BLaER1 (cell line): ENCODE measurements around the gene TLCD2.

Experiments
- H3K27ac ChIP-seq: shearing (Covaris generic); formaldehyde crosslinking; 2 replicates; pipeline ENCODE4 v1.8.1; 2022
- H3K27me3 ChIP-seq: shearing (Covaris generic); formaldehyde crosslinking; 2 replicates; pipeline ENCODE4 v1.8.1; 2022
- H3K36me3 ChIP-seq: shearing (Covaris generic); formaldehyde crosslinking; 2 replicates; pipeline ENCODE4 v1.8.1; 2022
- H3K4me1 ChIP-seq: shearing (Covaris generic); formaldehyde crosslinking; 2 replicates; pipeline ENCODE4 v1.8.1; 2022
- H3K4me2 ChIP-seq: shearing (Covaris generic); formaldehyde crosslinking; 2 replicates; pipeline ENCODE4 v1.8.1; 2022
- H3K4me3 ChIP-seq: shearing (Covaris generic); formaldehyde crosslinking; 2 replicates; pipeline ENCODE4 v1.8.1; 2022
- H3K9ac ChIP-seq: shearing (Covaris generic); formaldehyde crosslinking; 2 replicates; pipeline ENCODE4 v1.8.1; 2022
- H3K9me3 ChIP-seq: shearing (Covaris generic); formaldehyde crosslinking; 2 replicates; pipeline ENCODE4 v1.8.1; 2022
- H4K20me1 ChIP-seq: shearing (Covaris generic); formaldehyde crosslinking; 2 replicates; pipeline ENCODE4 v1.8.1; 2022
- Cebpa-rat ChIP-seq: shearing (Covaris generic); IDR thresholded peaks from 2 replicates; pipeline ENCODE4 v1.8.1; 2022

The TLCD2 gene

DNA sequence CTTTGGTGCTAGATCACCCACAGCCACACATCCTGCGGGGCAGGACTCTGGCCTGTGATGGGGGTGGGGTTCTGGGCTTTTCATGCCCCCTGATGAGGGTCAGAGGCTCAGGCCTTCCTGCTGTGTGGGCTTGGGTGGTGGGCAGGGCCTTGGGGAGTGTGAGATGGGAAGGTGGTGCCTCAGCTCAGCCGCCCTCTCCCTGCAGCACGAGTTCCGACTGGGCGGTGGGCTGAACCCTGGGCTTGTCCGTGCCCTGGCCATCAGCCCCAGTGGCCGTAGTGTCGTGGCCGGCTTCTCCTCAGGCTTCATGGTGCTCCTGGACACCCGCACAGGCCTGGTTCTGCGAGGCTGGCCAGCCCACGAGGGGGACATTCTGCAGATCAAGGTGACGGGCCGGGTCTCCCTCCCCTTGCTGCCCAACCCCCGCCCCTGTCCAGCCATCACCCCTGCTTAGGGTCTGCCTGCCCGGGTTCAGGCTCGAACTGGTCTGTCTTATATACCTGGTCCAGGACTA is 25.7 kb upstream of the TLCD2 start:
- H3K9ac ChIP-seq: 0 out of 2 replicates have a peak overlapping the region, but pooled peaks have one; percentile 15
- no peaks in the 10 kb centered on the region for H3K9me3 ChIP-seq

DNA sequence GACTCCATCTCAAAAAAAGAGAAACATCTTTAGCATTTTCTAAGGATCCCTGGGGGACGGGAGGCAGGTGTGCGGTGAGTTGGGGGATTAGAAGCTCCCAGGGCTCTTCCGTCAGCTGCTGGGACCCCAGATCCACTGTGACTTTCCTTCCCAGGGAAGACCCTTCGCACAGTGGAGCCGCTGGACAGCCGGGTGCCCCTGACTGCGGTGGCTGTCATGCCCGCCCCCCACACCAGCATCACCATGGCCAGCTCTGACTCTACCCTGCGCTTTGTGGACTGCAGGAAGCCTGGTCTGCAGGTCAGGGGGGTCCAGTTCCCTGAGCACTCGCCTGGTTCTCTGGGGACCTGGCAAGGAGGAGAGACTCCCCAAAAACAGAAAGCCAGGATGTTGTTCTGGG is 25.2 kb upstream of the TLCD2 start:
- Histone ChIP-seq H3K4me1 (peaks cover 65% of the 10 kb centered on the region), H3K9me3 (no peaks in the 10 kb centered on the region), H3K4me3 (no peak overlapping the region), H3K9ac (0 out of 2 replicates have a peak overlapping the region, but pooled peaks have one; percentile 15), H4K20me1 (no peaks in the 10 kb centered on the region), H3K4me2 (peak overlapping the region; percentile 34), H3K27ac (peak overlapping the region; percentile 16), H3K36me3 (peaks cover 53% of the 10 kb centered on the region), H3K27me3 (no peaks in the 10 kb centered on the region)
- no peak for TF ChIP-seq Cebpa-rat

More for the DNA sequence above, 25.7 kb upstream of the TLCD2 start:
- Histone ChIP-seq H3K4me2 (peak overlapping the region; percentile 34), H3K27me3 (no peaks in the 10 kb centered on the region), H3K36me3 (peaks cover 48% of the 10 kb centered on the region), H4K20me1 (no peaks in the 10 kb centered on the region), H3K4me1 (peaks cover 60% of the 10 kb centered on the region), H3K27ac (peak overlapping the region; percentile 16), H3K4me3 (no peak overlapping the region)
- no peak for TF ChIP-seq Cebpa-rat

DNA sequence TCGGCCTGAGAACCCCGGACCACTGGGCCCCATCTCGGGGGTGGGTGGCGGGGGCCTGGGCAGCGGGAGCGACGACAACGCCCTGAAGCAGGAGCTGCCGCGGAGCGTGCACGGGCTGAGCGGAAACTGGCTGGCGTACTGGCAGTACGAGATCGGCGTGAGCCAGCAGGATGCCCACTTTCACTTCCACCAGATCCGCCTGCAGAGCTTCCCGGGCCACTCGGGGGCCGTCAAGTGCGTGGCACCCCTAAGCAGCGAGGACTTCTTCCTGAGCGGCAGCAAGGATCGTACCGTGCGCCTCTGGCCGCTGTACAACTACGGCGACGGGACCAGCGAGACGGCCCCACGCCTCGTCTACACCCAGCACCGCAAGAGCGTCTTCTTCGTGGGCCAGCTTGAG is 23.6 kb upstream of the TLCD2 start:
- no peak overlapping the region for H3K9ac ChIP-seq
- no peaks in the 10 kb centered on the region for H3K9me3 ChIP-seq
- no peak overlapping the region for H3K4me3 ChIP-seq
- H3K27ac ChIP-seq: peak overlapping the region; percentile 44
- peaks cover 79% of the 10 kb centered on the region for H3K4me1 ChIP-seq
- peaks cover 58% of the 10 kb centered on the region for H3K36me3 ChIP-seq
- H4K20me1 ChIP-seq: no peaks in the 10 kb centered on the region
- H3K4me2 ChIP-seq: peak overlapping the region; percentile 75
- no peaks in the 10 kb centered on the region for H3K27me3 ChIP-seq
- no peak for TF ChIP-seq Cebpa-rat

DNA sequence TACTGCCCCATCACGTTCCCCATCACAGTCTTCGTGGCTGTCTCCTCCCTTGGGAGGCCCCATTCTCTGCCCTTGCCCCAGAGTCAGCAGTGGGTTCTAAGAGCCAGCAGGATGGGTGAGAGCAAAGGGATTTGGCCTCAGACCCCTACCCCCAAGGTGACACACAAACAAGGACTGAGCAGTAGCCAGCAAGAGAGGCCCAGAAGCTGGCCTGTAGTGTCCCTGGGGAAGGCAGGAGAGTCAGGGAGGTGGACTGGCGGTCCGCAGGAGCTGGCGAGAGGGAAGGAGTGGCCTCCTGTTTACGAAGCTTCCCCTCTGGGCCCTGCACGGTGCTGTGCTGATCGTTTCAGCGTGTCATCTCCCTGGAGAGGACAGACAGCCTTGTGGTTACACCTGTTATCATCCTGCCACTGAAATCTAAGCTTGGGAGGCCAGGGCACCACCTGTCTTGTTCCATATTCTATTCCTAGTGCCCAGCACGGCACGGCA is 22.7 kb upstream of the TLCD2 start:
- Histone ChIP-seq H3K36me3 (peaks cover 62% of the 10 kb centered on the region), H3K4me1 (peaks cover 88% of the 10 kb centered on the region), H3K4me3 (no peak overlapping the region), H3K27ac (peak overlapping the region; percentile 64), H3K9ac (0 out of 2 replicates have a peak overlapping the region, but pooled peaks have one; percentile 32), H3K27me3 (no peaks in the 10 kb centered on the region), H4K20me1 (no peaks in the 10 kb centered on the region), H3K9me3 (no peaks in the 10 kb centered on the region), H3K4me2 (peak overlapping the region; percentile 75)
- TF ChIP-seq Cebpa-rat: no peak

DNA sequence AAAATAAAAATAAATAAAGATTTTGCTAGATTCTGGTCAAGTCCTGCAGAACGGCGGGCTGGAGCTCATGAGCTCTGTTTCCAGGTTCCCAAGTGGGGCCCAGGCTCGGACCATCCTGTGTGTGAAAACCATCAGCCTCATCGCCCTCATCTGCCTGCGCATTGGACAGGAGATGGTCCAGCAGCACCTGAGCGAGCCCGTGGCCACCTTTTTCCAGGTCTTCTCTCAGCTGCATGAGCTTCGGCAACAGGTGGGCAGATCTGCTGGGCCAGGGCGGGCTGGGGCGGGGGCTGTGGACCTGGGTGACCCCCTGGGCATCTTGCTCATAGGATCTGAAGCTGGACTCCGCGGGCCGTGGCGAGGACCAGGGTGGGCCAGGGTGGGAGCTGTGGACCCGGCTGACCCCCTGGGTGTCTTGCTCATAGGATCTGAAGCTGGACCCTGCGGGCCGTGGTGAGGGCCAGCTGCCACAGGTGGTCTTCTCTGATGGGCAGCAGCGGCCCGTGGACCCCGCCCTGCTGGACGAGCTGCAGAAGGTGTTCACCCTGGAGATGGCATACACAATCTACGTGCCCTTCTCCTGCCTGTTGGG is 22.2 kb upstream of the TLCD2 start:
- no peak for TF ChIP-seq Cebpa-rat
- no peak overlapping the region for H3K4me3 ChIP-seq
- peaks cover 94% of the 10 kb centered on the region for H3K4me1 ChIP-seq
- H3K4me2 ChIP-seq: peak overlapping the region; percentile 75
- H3K27ac ChIP-seq: peak overlapping the region; percentile 64
- H3K9me3 ChIP-seq: no peaks in the 10 kb centered on the region
- H4K20me1 ChIP-seq: no peaks in the 10 kb centered on the region
- H3K27me3 ChIP-seq: no peaks in the 10 kb centered on the region
- H3K9ac ChIP-seq: 0 out of 2 replicates have a peak overlapping the region, but pooled peaks have one; percentile 32
- peaks cover 62% of the 10 kb centered on the region for H3K36me3 ChIP-seq

DNA sequence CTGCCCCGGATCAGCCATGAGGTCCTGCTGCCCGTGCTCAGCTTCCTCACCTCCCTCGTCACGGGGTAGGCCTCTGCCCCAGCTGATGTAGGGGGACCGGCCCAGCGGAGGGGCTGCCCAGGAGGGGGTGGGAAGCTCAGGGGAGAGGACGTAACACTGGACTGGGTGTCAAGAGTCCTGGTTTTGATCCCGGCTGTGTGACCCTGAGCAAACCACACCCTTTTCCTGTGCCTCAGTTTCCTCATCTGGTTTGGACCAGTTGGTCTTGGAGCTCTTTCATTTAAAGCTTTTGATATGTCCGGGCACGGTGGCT is 21.0 kb upstream of the TLCD2 start:
- H3K36me3 ChIP-seq: peaks cover 65% of the 10 kb centered on the region
- no peak for TF ChIP-seq Cebpa-rat

DNA sequence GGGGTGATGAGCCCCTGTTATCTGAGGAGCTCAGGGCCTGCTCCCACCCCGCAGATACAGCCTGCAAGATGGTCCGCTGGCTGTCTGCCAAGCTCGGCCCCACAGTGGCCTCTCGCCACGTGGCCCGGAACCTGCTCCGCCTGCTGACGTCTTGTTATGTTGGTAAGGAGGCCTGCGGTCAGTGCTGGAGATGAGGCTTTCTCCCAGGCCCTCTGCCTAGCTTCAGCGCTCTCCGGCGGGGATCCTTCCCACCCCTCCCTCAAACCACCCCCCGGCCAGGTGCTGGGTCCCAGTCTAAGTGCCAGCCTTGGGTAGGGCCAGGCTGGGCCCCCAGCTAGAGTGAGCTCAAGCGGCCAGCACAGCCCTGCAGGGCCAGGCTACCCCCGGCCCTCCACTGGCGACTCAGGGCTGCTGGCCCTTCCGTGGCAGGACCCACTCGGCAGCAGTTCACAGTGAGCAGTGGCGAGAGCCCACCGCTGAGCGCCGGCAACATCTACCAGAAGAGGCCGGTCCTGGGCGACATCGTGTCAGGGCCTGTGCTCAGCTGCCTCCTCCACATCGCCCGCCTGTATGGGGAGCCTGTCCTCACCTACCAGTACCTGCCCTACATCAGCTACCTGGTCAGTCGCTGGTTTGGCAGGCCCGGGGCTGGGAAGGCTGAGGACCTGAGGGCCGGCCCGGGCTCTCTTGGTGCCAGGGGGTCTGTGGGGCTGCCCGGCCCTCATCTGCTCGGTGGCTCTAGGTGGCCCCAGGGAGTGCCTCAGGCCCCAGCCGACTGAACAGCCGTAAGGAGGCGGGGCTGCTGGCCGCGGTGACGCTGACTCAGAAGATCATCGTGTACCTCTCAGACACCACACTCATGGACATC is 20.4 kb upstream of the TLCD2 start:
- H4K20me1 ChIP-seq: no peaks in the 10 kb centered on the region
- TF ChIP-seq Cebpa-rat: no peak
- peaks cover 67% of the 10 kb centered on the region for H3K36me3 ChIP-seq
- H3K27ac ChIP-seq: peak overlapping the region; percentile 35; the same call in 1 of the 2 replicates
- no peaks in the 10 kb centered on the region for H3K9me3 ChIP-seq
- H3K9ac ChIP-seq: no peak overlapping the region
- peaks cover 95% of the 10 kb centered on the region for H3K4me1 ChIP-seq
- H3K4me3 ChIP-seq: no peak overlapping the region
- no peaks in the 10 kb centered on the region for H3K27me3 ChIP-seq
- H3K4me2 ChIP-seq: no peak overlapping the region

More for the DNA sequence above, 21.0 kb upstream of the TLCD2 start:
- Histone ChIP-seq H3K9ac (no peak overlapping the region), H3K4me2 (no peak overlapping the region), H3K4me3 (no peak overlapping the region), H3K27me3 (no peaks in the 10 kb centered on the region), H4K20me1 (no peaks in the 10 kb centered on the region), H3K4me1 (peaks cover 95% of the 10 kb centered on the region), H3K9me3 (no peaks in the 10 kb centered on the region), H3K27ac (0 out of 2 replicates have a peak overlapping the region, but pooled peaks have one; percentile 35)

DNA sequence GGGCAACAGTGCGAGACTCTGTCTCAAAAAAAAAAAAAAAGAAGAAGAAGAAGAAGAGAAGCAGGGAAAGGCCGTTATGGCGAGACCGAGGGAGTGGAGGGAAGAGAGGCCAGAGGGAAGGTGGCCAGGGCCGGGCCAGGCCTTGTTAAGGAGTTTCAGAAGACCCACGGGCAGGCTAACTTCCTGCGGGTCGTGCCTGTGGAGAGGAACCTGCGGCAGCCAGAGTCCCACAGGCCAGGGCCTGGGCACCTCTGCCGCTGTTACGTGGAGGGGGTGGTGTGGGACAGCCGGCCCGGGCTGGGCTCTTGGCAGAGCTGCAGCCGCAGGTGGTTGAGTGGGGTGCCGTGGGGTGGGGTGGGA is 19.8 kb upstream of the TLCD2 start:
- Histone ChIP-seq H3K4me1 (peaks cover 95% of the 10 kb centered on the region), H3K9me3 (no peaks in the 10 kb centered on the region), H3K4me2 (peak overlapping the region; percentile 19; the same call in 1 of the 2 replicates), H3K4me3 (no peak overlapping the region), H3K36me3 (peaks cover 64% of the 10 kb centered on the region), H3K9ac (no peak overlapping the region), H3K27ac (0 out of 2 replicates have a peak overlapping the region, but pooled peaks have one; percentile 6), H4K20me1 (no peaks in the 10 kb centered on the region), H3K27me3 (no peaks in the 10 kb centered on the region)
- TF ChIP-seq Cebpa-rat: no peak

DNA sequence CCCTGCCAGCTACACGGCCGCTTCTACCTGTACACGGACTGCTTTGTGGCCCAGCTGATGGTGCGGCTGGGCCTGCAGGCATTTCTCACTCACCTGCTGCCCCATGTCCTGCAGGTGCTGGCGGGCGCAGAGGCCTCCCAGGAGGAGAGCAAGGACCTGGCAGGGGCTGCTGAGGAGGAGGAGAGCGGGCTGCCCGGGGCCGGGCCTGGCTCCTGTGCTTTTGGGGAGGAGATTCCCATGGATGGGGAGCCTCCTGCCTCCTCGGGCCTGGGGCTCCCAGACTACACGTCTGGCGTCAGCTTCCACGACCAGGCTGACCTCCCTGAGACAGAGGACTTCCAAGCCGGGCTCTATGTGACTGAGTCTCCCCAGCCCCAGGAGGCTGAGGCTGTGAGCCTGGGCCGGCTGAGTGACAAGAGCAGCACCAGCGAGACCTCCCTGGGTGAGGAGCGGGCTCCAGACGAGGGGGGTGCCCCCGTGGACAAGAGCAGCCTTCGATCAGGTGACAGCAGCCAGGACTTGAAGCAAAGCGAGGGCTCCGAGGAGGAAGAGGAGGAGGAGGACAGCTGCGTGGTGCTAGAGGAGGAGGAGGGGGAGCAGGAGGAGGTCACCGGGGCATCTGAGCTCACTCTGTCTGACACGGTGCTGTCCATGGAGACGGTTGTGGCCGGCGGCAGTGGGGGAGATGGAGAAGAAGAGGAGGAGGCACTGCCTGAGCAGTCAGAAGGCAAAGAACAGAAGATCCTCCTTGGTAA is 17.9 kb upstream of the TLCD2 start:
- H4K20me1 ChIP-seq: no peaks in the 10 kb centered on the region
- H3K4me2 ChIP-seq: peak overlapping the region; percentile 39
- no peaks in the 10 kb centered on the region for H3K9me3 ChIP-seq
- H3K27ac ChIP-seq: peak overlapping the region; percentile 41
- H3K36me3 ChIP-seq: peaks cover 48% of the 10 kb centered on the region
- peaks cover 91% of the 10 kb centered on the region for H3K4me1 ChIP-seq
- no peak for TF ChIP-seq Cebpa-rat
- H3K4me3 ChIP-seq: no peak overlapping the region
- 0 out of 2 replicates have a peak overlapping the region, but pooled peaks have one; percentile 22 for H3K9ac ChIP-seq
- H3K27me3 ChIP-seq: no peaks in the 10 kb centered on the region
